Peyer's patch (tissue), 4 donors: ENCODE measurements around the gene LRGUK. TPM values are rescaled to one million over a fixed set of nuclear protein-coding genes. Genes with fewer than 3 reads are reported as not detected.

ENCODE experiments used
- DNase-seq, 3 donors: peaks; one replicate each; pipeline ENCODE4 v3.0.0-alpha.2; 2017 to 2019
- H3K27ac ChIP-seq, 4 donors: fragments of 200-600 bp; sonication (generic); one replicate each; pipeline ENCODE4 v1.5.1; 2016 to 2019
- H3K27me3 ChIP-seq, 2 donors: fragments of 200-600 bp; sonication (generic); one replicate each; pipeline ENCODE4 v1.5.1; 2019
- H3K36me3 ChIP-seq, 3 donors: fragments of 200-600 bp; sonication (generic); one replicate each; pipeline ENCODE4 v1.5.1; 2016 to 2019
- H3K4me1 ChIP-seq, 4 donors: fragments of 200-600 bp; sonication (generic); one replicate each; pipeline ENCODE4 v1.5.1; 2016 to 2019
- H3K4me3 ChIP-seq, 4 donors: fragments of 200-600 bp; sonication (generic); 1 replicate in 3 of 4; 2 replicates in 1 of 4; pipeline ENCODE4 v1.5.1; 2016 to 2019; ENCODE audit warnings: mild to moderate bottlenecking in 1 of 4
- H3K9me3 ChIP-seq, 4 donors: fragments of 200-600 bp; sonication (generic); one replicate each; pipeline ENCODE4 v1.5.1; 2016 to 2019; ENCODE audit warnings: mild to moderate bottlenecking in 1 of 4
- CTCF ChIP-seq, 6 experiments: fragments of 450-650 bp in 4 of 6; fragments of 200-600 bp in 2 of 6; sonication (generic) in 1 of 6; IDR thresholded peaks; one replicate each; pipeline ENCODE4 v1.5.1; 2017 to 2019; ENCODE audit warnings: antibody characterized with exemption in 6 of 6, mild to moderate bottlenecking in 3 of 6, moderate library complexity in 1 of 6
- POLR2A ChIP-seq, 2 donors: fragments of 450-650 bp; IDR thresholded peaks; one replicate each; pipeline ENCODE4 v1.5.1; 2017; ENCODE audit warnings: antibody characterized with exemption in 2 of 2, mild to moderate bottlenecking in 2 of 2, moderate library complexity in 2 of 2
- total RNA-seq, 4 donors: library from RNA; depleted of rRNA; stranded (reverse); fragments of >200 nt; gene quantifications; one replicate each; pipeline ENCODE4 v1.1.0, GENCODE V29; 2016

The LRGUK gene
- total RNA-seq, 4 donors from 2014 or later, result 0.40 to 3.3 (median 1.0) TPM

- DNase-seq, result no peak
- no peaks in the 10 kb centered on the region for H3K36me3 ChIP-seq
- TF ChIP-seq POLR2A (IDR thresholded peaks at IDR 0.05), result no peak
- no peak for TF ChIP-seq CTCF (IDR thresholded peaks at IDR 0.05)
- no peak overlapping the region for H3K27ac ChIP-seq
- H3K4me3 ChIP-seq, result no peak overlapping the region
- H3K9me3 ChIP-seq, result no peaks in the 10 kb centered on the region
- no peaks in the 10 kb centered on the region for H3K27me3 ChIP-seq
- H3K4me1 ChIP-seq, result no peaks in the 10 kb centered on the region
Measured at GRCh38 chr7:134153493-134154136, 26.5 kb downstream of the LRGUK start.

GRCh38 chr7:134154581-134155130, 27.5 kb downstream of the LRGUK start:
- H3K4me1 ChIP-seq, result no peaks in the 10 kb centered on the region

GRCh38 chr7:134155206-134155605, 28.1 kb downstream of the LRGUK start:
- TF ChIP-seq POLR2A (IDR thresholded peaks at IDR 0.05) (no peak), CTCF (IDR thresholded peaks at IDR 0.05) (no peak)

More at GRCh38 chr7:134154581-134155130, 27.5 kb downstream of the LRGUK start:
- TF ChIP-seq POLR2A (IDR thresholded peaks at IDR 0.05) (no peak), CTCF (IDR thresholded peaks at IDR 0.05) (no peak)
- Histone ChIP-seq H3K27ac (no peak overlapping the region), H3K4me3 (no peak overlapping the region), H3K27me3 (no peaks in the 10 kb centered on the region), H3K9me3 (no peaks in the 10 kb centered on the region), H3K36me3 (no peaks in the 10 kb centered on the region)
- DNase-seq, result no peak

GRCh38 chr7:134155871-134156270, 28.7 kb downstream of the LRGUK start:
- Histone ChIP-seq H3K4me3 (no peak overlapping the region), H3K27ac (no peak overlapping the region)
- no peak for TF ChIP-seq CTCF (IDR thresholded peaks at IDR 0.05)

More at GRCh38 chr7:134155206-134155605, 28.1 kb downstream of the LRGUK start:
- Histone ChIP-seq H3K4me3 (no peak overlapping the region), H3K9me3 (no peaks in the 10 kb centered on the region), H3K4me1 (no peaks in the 10 kb centered on the region), H3K36me3 (no peaks in the 10 kb centered on the region), H3K27ac (no peak overlapping the region), H3K27me3 (no peaks in the 10 kb centered on the region)
- no peak for DNase-seq

GRCh38 chr7:134165252-134165651, 38.1 kb downstream of the LRGUK start:
- Histone ChIP-seq H3K4me1 (no peaks in the 10 kb centered on the region), H3K9me3 (no peaks in the 10 kb centered on the region), H3K36me3 (no peaks in the 10 kb centered on the region), H3K27me3 (no peaks in the 10 kb centered on the region), H3K4me3 (no peak overlapping the region), H3K27ac (no peak overlapping the region)
- TF ChIP-seq POLR2A (IDR thresholded peaks at IDR 0.05), result no peak
- no peak for TF ChIP-seq CTCF (IDR thresholded peaks at IDR 0.05)
- no peak for DNase-seq

More at GRCh38 chr7:134155871-134156270, 28.7 kb downstream of the LRGUK start:
- no peaks in the 10 kb centered on the region for H3K9me3 ChIP-seq
- H3K27me3 ChIP-seq, result no peaks in the 10 kb centered on the region
- H3K4me1 ChIP-seq, result no peaks in the 10 kb centered on the region
- no peak for DNase-seq
- no peaks in the 10 kb centered on the region for H3K36me3 ChIP-seq
